ENCODE results near the gene OTUD6A.
"Not testable (repeated sequence)": the region's sequence is repeated elsewhere in the genome, so short reads cannot be mapped to it uniquely, and the experiment has no call there.

The OTUD6A gene

GRCh38 chrX:70046978-70047377 lies 15.3 kb upstream of the OTUD6A start:
- DNase-seq (ENCODE audit: low spot score), result no peak

GRCh38 chrX:70049406-70049805 lies 12.9 kb upstream of the OTUD6A start:
- no peak for DNase-seq (ENCODE audit: low spot score)

- no peak for DNase-seq (ENCODE audit: low spot score)
Observed at GRCh38 chrX:70049925-70050324, 12.3 kb upstream of the OTUD6A start, which contains the start of gene AWAT2. TSS of gene AWAT2 (minus strand) at chrX:70049938. CDS start at chrX:70049932, 6 bp downstream.

GRCh38 chrX:70052895-70053615 lies 9.2 kb upstream of the OTUD6A start:
- DNase-seq (ENCODE audit: low spot score), result no peak

GRCh38 chrX:70054391-70054790 lies 7.9 kb upstream of the OTUD6A start:
- DNase-seq (ENCODE audit: low spot score), result no peak

- no peak for DNase-seq (ENCODE audit: low spot score)
Observed at GRCh38 chrX:70062961-70063550, 799 bp downstream of the OTUD6A start.

- DNase-seq (ENCODE audit: low spot score), result no peak
Observed at GRCh38 chrX:70066646-70067045, 4.4 kb downstream of the OTUD6A start.

GRCh38 chrX:70079297-70079696 lies 17.0 kb downstream of the OTUD6A start:
- no peak for DNase-seq (ENCODE audit: low spot score)

GRCh38 chrX:70079870-70080269 lies 17.6 kb downstream of the OTUD6A start:
- no peak for DNase-seq (ENCODE audit: low spot score)

- no peak for DNase-seq (ENCODE audit: low spot score)
Observed at GRCh38 chrX:70082723-70083122, 20.5 kb downstream of the OTUD6A start.

- no peak for DNase-seq (ENCODE audit: low spot score)
Observed at GRCh38 chrX:70084592-70085240, 22.5 kb downstream of the OTUD6A start.

GRCh38 chrX:70087857-70088630 lies 25.8 kb downstream of the OTUD6A start:
- no peak for DNase-seq (ENCODE audit: low spot score)

- DNase-seq (ENCODE audit: low spot score), result no peak
Observed at GRCh38 chrX:70088751-70089150, 26.5 kb downstream of the OTUD6A start.

- no peak for DNase-seq (ENCODE audit: low spot score)
Observed at GRCh38 chrX:70089604-70090297, 27.5 kb downstream of the OTUD6A start.

- DNase-seq (ENCODE audit: low spot score), result no peak
Observed at GRCh38 chrX:70092247-70092646, 30.0 kb downstream of the OTUD6A start.

GRCh38 chrX:70096052-70096451 lies 33.8 kb downstream of the OTUD6A start:
- no peak for DNase-seq (ENCODE audit: low spot score)

GRCh38 chrX:70105229-70105628 lies 43.0 kb downstream of the OTUD6A start:
- DNase-seq (ENCODE audit: low spot score), result no peak

- not testable (repeated sequence) for DNase-seq (ENCODE audit: low spot score)
Observed at GRCh38 chrX:70111436-70112026, 49.3 kb downstream of the OTUD6A start.
